Gastrocnemius medialis (tissue), 4 donors: ENCODE measurements around the gene KCNH8.

Source experiments
- POLR2A ChIP-seq, 2 donors: fragments of 450-650 bp; IDR thresholded peaks; one replicate each; pipeline ENCODE4 v1.6.1; 2017; ENCODE audit warnings: antibody characterized with exemption in 2 of 2, mild to moderate bottlenecking in 2 of 2, moderate library complexity in 2 of 2
- TF ChIP-seq, protein P1 (sequence below), 5 experiments: fragments of 450-650 bp in 3 of 5; fragments of 200-600 bp in 2 of 5; sonication (generic) in 2 of 5; IDR thresholded peaks in 4 of 5; conservative IDR thresholded peaks in 1 of 5; 1 replicate in 4 of 5; 2 replicates in 1 of 5; pipeline ENCODE4 v1.5.1; 2016 to 2019; ENCODE audit warnings: antibody characterized with exemption in 5 of 5, mild to moderate bottlenecking in 3 of 5, moderate library complexity in 3 of 5

DNA sequence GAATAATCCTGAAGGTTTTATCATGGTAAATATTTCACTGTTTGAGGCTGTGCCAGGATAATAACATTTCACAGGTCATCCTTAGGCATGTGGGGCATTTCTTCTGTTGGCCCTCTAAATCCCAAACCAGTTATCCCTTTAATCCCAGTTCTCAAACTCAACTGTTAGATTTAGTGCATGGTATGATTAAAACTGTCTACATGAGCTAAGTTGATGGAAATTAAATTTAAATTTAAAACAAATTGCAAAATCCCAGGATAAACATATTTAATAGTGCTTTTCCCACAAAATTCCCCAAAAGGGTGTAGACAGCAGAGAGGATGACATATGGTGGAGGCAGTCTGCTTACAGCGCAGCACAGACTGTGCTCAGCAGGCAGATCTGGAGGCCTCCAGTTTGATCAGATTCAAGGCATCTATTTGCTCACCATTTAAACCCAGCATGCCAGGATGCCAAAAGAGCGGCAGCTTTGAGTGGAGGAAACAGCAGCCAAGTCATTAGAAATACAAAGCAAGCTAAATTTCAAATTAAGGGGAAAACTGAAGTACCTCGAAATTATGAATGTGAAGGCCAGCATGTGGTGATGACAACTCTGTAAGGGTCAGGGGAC is 325.8 kb downstream of the KCNH8 start:
- TF ChIP-seq, protein P1, sequence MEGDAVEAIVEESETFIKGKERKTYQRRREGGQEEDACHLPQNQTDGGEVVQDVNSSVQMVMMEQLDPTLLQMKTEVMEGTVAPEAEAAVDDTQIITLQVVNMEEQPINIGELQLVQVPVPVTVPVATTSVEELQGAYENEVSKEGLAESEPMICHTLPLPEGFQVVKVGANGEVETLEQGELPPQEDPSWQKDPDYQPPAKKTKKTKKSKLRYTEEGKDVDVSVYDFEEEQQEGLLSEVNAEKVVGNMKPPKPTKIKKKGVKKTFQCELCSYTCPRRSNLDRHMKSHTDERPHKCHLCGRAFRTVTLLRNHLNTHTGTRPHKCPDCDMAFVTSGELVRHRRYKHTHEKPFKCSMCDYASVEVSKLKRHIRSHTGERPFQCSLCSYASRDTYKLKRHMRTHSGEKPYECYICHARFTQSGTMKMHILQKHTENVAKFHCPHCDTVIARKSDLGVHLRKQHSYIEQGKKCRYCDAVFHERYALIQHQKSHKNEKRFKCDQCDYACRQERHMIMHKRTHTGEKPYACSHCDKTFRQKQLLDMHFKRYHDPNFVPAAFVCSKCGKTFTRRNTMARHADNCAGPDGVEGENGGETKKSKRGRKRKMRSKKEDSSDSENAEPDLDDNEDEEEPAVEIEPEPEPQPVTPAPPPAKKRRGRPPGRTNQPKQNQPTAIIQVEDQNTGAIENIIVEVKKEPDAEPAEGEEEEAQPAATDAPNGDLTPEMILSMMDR (IDR thresholded peaks at IDR 0.05 in 4 of 5, conservative IDR thresholded peaks at IDR 0.05 in 1 of 5): no peak
- no peak for TF ChIP-seq POLR2A (IDR thresholded peaks at IDR 0.05)
